ENCODE results near the gene CLDN17. TPM values are rescaled to one million over a fixed set of nuclear protein-coding genes. Genes with fewer than 3 reads are reported as not detected.

Gene CLDN17
- total RNA-seq, 1 experiment from 2014 or later: not detected

DNA sequence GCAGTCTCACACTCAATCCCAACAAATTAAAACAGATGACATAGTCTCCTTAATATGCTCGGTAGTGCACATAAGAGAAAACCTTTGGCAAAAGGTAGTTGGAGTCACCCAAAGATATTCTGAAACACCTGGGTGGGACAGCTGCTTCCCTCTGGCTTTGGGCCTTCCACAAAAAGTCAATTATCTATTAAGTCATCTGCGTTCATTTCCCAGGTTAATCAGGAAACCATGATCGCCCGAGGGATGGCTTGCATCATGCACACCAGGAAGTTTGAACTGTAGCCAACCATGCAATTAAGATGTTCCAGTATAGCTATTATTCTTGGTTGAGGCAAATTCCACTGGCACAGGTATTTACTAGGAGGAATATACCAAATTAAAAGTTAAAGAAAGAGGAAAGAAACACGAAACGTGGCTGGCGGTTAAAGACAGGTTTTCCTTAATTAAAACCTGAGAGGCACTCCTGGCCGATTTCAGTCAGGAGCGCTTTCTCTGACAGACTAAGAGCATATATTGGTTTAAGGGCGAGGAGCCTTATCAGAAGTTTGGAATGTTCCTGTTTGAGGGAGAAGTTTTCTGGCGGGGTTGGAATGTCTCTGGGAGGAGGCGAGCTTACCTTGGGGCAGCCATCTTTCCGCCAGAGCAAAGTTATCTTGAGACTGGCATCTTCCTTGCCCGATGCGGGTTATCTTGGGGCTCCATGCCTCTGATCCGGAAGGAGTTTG lies 19.9 kb downstream of the CLDN17 start:
- DNase-seq (ENCODE audit: low read depth, low spot score): no peak
- in situ Hi-C loops (cut with HindIII; ENCODE audit: low pct_unique_long_range_greater_than_20kb, low sequenced_read_pairs): no loop called here

DNA sequence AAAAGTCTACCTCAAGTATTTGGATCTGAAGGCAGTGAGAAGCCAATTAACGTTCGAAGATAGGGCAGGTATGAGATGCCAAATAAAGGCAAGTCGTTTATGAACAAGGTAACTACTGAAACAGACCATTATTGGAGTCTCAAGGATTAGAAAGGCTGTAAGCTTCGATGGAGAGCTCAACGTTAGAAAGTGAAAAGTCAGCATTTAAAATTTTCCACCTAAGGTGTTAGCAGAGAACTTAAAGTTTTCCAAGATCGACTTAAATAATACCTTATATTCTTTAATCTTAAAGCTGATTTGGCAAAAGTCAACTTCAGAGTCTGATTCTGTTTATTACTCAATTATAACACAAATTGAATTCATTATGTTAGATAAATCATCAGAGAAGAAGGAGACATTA lies 28.1 kb downstream of the CLDN17 start:
- no peak for DNase-seq (ENCODE audit: low read depth, low spot score)
- in situ Hi-C loops (cut with HindIII; ENCODE audit: low pct_unique_long_range_greater_than_20kb, low sequenced_read_pairs): no loop called here

DNA sequence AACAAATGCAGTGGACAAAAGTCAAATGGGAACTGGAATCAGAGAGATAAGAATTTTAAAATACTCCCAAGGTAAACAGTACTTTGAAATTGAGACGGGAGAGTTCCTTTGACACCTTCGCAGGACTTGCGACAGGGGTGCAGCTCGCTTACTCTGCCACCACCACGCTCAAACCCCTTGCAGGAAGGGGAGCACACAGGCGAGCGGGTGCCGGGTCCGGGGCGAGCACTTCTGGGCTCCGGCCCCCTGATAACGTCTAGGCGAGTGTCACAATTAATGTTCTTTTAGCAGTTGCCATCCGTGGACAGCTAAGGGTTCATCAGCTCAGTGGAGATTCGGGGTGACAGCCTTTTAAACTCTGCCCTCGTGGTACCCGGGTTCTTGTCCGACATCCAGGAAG lies 37.4 kb downstream of the CLDN17 start:
- DNase-seq (ENCODE audit: low read depth, low spot score): no peak

DNA sequence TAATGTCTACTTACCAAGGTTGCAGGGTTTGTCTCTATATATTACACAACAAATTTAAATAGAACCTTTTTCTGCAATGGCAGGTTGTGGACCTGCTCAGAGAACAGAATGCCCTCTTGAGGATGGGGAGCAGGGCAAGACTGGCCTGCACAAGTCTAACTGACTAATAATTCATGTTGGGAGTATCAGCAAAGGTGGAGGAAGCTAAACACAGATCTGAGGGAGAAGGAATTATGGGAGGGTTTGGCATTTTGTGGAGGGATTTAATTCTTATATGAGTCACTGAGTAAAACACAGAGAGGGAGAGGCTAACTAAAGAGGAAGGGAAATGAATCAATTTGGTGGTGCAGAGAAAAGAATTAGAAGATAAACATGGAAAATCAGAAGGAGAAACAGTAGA lies 40.0 kb downstream of the CLDN17 start:
- in situ Hi-C loops (cut with HindIII; ENCODE audit: low pct_unique_long_range_greater_than_20kb, low sequenced_read_pairs): no loop called here
- DNase-seq (ENCODE audit: low read depth, low spot score): no peak

More for the DNA sequence above, 37.4 kb downstream of the CLDN17 start:
- in situ Hi-C loops (cut with HindIII; ENCODE audit: low pct_unique_long_range_greater_than_20kb, low sequenced_read_pairs): no loop called here

DNA sequence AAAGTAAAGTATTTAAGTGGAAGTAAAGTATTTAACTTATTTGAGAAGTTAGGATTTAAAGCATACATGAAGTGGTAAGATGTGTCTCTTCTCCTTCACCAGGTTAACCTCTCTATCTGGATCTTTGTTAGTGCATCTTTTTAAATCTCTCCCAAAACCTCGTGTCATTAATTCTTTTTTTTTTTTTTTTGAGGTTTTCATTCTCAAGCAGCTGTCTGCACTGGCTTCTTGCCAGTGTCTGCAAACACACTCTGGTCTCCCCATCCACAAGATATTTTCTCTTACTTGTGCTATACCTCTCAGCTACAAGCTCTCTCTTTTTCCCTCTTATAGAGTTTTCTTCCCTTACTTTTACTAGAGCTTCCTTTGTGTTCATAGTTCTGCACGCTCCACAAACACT lies 49.0 kb downstream of the CLDN17 start:
- DNase-seq (ENCODE audit: low read depth, low spot score): no peak
- in situ Hi-C loops (cut with HindIII; ENCODE audit: low pct_unique_long_range_greater_than_20kb, low sequenced_read_pairs): no loop called here

DNA sequence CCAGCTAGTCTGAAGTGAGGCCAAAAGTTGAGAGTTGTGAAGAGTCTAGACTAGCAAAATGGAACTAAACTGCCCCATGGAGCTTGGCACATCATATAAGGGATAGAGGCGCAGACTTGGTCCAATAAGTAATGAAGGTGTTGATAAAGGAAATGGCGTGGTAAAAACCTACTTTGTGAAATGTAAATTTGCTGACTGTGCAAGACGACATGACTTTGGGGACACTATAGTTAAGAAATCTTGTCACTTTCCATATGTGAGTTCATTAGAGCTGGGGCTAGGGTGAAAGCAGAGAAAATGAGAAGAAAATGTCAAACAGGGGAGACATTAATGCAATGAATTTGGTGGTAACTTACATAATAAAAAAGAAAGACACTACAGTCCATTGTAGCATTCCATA lies 50.1 kb downstream of the CLDN17 start:
- in situ Hi-C loops (cut with HindIII; ENCODE audit: low pct_unique_long_range_greater_than_20kb, low sequenced_read_pairs): no loop called here
- DNase-seq (ENCODE audit: low read depth, low spot score): no peak

Other genes with a start within 250 kb of the CLDN17 start
- 0.05 and 0.11 TPM in 2 replicates for gene GRIK1, start 226.8 kb downstream of the CLDN17 start, total RNA-seq (2014; rRNA removed; shearing (Covaris generic))
- not detected in 2 replicates for gene CLDN8, start 49.3 kb upstream of the CLDN17 start, total RNA-seq (2014; rRNA removed; shearing (Covaris generic))
- gene KRTAP24-1, start 116.1 kb upstream of the CLDN17 start, total RNA-seq (2014; rRNA removed; shearing (Covaris generic)): not detected in 2 replicates
- not detected in 2 replicates for gene KRTAP25-1, start 122.7 kb upstream of the CLDN17 start, total RNA-seq (2014; rRNA removed; shearing (Covaris generic))
- gene KRTAP26-1, start 153.5 kb upstream of the CLDN17 start, total RNA-seq (2014; rRNA removed; shearing (Covaris generic)): not detected in 2 replicates
- gene KRTAP27-1, start 170.9 kb upstream of the CLDN17 start, total RNA-seq (2014; rRNA removed; shearing (Covaris generic)): not detected in 2 replicates
- gene KRTAP23-1, start 181.8 kb upstream of the CLDN17 start, total RNA-seq (2014; rRNA removed; shearing (Covaris generic)): not detected in 2 replicates
- gene KRTAP13-2, start 205.5 kb upstream of the CLDN17 start, total RNA-seq (2014; rRNA removed; shearing (Covaris generic)): not detected in 2 replicates
- not detected in 2 replicates for gene KRTAP13-1, start 229.2 kb upstream of the CLDN17 start, total RNA-seq (2014; rRNA removed; shearing (Covaris generic))

Data from SK-MEL-5 (cell line).